Measurements from ENCODE around the gene KCNH3. TPM values are rescaled to one million over a fixed set of nuclear protein-coding genes. Genes with fewer than 3 reads are reported as not detected.

Gene KCNH3
- total and polyA plus RNA-seq, 2 experiments from 2014 or later: 0.21 to 0.52 TPM

DNA sequence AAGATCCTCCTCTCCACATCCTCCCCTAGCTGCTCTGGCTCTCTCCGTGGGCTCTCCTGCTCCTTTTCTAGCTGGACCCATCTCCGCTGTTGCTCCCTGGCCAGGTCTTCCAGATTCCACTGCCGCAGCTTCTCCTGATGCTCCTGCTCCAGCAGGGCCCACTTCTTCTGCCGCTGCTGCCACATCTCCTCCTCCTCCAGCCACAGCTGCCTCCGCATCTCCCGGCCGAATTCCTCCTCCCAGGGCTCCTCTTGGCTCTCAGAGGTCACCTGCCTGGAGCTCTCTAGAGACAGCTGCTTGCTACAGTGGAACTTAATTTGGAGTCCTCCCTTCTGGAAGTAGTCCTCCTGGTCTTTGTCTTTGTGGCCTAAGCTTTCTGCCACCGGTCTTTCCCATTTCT lies 61.1 kb downstream of the KCNH3 start:
- no peak for DNase-seq (ENCODE audit: low spot score)
- Mint-ChIP-seq H3K9me3 (no peaks in the 10 kb centered on the region), H3K27me3 (ENCODE audit: insufficient read depth, low read depth, poor library complexity) (peaks cover 12% of the 10 kb centered on the region), H3K4me3 (no peak overlapping the region), H3K4me1 (peaks cover 1% of the 10 kb centered on the region; the same call in 1 of the 3 replicates), H3K36me3 (ENCODE audit: low read depth) (no peaks in the 10 kb centered on the region; the same call in 1 of the 3 replicates), H3K27ac (no peak overlapping the region)
- no peaks in the 10 kb centered on the region for H3F3A ChIP-seq (replicated peaks; ENCODE audit: low read depth)
- no peaks in the 10 kb centered on the region for H3K79me2 ChIP-seq (replicated peaks; ENCODE audit: insufficient read depth)
- no peak overlapping the region for H2AFZ ChIP-seq
- H3K4me3 ChIP-seq: no peak overlapping the region
- peaks cover 10% of the 10 kb centered on the region; the same call in 1 of the 2 replicates for H3K9me2 ChIP-seq (ENCODE audit: insufficient read depth)
- no peaks in the 10 kb centered on the region for H3K36me3 ChIP-seq (ENCODE audit: insufficient read depth)
- no peak overlapping the region for H3K4me2 ChIP-seq
- no peak overlapping the region for H3K27ac ChIP-seq (ENCODE audit: low read depth)
- ATAC-seq: no peak
- no peaks in the 10 kb centered on the region for H3K27me3 ChIP-seq (ENCODE audit: insufficient read depth)
- TF ChIP-seq STAT1 (IDR thresholded peaks at IDR 0.05; ENCODE audit: unreplicated experiment): no peak
- TF ChIP-seq NANOG (IDR thresholded peaks at IDR 0.05; ENCODE audit: borderline replicate concordance): no peak
- TF ChIP-seq, protein P1, sequence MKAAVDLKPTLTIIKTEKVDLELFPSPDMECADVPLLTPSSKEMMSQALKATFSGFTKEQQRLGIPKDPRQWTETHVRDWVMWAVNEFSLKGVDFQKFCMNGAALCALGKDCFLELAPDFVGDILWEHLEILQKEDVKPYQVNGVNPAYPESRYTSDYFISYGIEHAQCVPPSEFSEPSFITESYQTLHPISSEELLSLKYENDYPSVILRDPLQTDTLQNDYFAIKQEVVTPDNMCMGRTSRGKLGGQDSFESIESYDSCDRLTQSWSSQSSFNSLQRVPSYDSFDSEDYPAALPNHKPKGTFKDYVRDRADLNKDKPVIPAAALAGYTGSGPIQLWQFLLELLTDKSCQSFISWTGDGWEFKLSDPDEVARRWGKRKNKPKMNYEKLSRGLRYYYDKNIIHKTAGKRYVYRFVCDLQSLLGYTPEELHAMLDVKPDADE (IDR thresholded peaks at IDR 0.05): no peak
- no peak for TF ChIP-seq JUNB (IDR thresholded peaks at IDR 0.05; ENCODE audit: unreplicated experiment)
- TF ChIP-seq, protein P2, sequence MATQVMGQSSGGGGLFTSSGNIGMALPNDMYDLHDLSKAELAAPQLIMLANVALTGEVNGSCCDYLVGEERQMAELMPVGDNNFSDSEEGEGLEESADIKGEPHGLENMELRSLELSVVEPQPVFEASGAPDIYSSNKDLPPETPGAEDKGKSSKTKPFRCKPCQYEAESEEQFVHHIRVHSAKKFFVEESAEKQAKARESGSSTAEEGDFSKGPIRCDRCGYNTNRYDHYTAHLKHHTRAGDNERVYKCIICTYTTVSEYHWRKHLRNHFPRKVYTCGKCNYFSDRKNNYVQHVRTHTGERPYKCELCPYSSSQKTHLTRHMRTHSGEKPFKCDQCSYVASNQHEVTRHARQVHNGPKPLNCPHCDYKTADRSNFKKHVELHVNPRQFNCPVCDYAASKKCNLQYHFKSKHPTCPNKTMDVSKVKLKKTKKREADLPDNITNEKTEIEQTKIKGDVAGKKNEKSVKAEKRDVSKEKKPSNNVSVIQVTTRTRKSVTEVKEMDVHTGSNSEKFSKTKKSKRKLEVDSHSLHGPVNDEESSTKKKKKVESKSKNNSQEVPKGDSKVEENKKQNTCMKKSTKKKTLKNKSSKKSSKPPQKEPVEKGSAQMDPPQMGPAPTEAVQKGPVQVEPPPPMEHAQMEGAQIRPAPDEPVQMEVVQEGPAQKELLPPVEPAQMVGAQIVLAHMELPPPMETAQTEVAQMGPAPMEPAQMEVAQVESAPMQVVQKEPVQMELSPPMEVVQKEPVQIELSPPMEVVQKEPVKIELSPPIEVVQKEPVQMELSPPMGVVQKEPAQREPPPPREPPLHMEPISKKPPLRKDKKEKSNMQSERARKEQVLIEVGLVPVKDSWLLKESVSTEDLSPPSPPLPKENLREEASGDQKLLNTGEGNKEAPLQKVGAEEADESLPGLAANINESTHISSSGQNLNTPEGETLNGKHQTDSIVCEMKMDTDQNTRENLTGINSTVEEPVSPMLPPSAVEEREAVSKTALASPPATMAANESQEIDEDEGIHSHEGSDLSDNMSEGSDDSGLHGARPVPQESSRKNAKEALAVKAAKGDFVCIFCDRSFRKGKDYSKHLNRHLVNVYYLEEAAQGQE (IDR thresholded peaks at IDR 0.05; ENCODE audit: unreplicated experiment): no peak
- no peak for TF ChIP-seq EZH2 (IDR thresholded peaks at IDR 0.05; ENCODE audit: low read depth, unreplicated experiment)
- TF ChIP-seq EZH2phosphoT487 (IDR thresholded peaks at IDR 0.05; ENCODE audit: unreplicated experiment): no peak
- TF ChIP-seq ZNF114 (CRISPR knock-in tag; IDR thresholded peaks at IDR 0.05): no peak
- TF ChIP-seq, protein P3, sequence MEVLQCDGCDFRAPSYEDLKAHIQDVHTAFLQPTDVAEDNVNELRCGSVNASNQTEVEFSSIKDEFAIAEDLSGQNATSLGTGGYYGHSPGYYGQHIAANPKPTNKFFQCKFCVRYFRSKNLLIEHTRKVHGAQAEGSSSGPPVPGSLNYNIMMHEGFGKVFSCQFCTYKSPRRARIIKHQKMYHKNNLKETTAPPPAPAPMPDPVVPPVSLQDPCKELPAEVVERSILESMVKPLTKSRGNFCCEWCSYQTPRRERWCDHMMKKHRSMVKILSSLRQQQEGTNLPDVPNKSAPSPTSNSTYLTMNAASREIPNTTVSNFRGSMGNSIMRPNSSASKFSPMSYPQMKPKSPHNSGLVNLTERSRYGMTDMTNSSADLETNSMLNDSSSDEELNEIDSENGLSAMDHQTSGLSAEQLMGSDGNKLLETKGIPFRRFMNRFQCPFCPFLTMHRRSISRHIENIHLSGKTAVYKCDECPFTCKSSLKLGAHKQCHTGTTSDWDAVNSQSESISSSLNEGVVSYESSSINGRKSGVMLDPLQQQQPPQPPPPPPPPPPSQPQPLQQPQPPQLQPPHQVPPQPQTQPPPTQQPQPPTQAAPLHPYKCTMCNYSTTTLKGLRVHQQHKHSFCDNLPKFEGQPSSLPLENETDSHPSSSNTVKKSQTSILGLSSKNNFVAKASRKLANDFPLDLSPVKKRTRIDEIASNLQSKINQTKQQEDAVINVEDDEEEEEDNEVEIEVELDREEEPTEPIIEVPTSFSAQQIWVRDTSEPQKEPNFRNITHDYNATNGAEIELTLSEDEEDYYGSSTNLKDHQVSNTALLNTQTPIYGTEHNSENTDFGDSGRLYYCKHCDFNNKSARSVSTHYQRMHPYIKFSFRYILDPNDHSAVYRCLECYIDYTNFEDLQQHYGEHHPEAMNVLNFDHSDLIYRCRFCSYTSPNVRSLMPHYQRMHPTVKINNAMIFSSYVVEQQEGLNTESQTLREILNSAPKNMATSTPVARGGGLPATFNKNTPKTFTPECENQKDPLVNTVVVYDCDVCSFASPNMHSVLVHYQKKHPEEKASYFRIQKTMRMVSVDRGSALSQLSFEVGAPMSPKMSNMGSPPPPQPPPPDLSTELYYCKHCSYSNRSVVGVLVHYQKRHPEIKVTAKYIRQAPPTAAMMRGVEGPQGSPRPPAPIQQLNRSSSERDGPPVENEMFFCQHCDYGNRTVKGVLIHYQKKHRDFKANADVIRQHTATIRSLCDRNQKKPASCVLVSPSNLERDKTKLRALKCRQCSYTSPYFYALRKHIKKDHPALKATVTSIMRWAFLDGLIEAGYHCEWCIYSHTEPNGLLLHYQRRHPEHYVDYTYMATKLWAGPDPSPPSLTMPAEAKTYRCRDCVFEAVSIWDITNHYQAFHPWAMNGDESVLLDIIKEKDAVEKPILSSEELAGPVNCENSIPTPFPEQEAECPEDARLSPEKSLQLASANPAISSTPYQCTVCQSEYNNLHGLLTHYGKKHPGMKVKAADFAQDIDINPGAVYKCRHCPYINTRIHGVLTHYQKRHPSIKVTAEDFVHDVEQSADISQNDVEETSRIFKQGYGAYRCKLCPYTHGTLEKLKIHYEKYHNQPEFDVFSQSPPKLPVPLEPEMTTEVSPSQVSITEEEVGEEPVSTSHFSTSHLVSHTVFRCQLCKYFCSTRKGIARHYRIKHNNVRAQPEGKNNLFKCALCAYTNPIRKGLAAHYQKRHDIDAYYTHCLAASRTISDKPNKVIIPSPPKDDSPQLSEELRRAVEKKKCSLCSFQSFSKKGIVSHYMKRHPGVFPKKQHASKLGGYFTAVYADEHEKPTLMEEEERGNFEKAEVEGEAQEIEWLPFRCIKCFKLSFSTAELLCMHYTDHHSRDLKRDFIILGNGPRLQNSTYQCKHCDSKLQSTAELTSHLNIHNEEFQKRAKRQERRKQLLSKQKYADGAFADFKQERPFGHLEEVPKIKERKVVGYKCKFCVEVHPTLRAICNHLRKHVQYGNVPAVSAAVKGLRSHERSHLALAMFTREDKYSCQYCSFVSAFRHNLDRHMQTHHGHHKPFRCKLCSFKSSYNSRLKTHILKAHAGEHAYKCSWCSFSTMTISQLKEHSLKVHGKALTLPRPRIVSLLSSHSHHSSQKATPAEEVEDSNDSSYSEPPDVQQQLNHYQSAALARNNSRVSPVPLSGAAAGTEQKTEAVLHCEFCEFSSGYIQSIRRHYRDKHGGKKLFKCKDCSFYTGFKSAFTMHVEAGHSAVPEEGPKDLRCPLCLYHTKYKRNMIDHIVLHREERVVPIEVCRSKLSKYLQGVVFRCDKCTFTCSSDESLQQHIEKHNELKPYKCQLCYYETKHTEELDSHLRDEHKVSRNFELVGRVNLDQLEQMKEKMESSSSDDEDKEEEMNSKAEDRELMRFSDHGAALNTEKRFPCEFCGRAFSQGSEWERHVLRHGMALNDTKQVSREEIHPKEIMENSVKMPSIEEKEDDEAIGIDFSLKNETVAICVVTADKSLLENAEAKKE (CRISPR knock-in tag; IDR thresholded peaks at IDR 0.05): no peak
- no peak for TF ChIP-seq POLR2AphosphoS5 (IDR thresholded peaks at IDR 0.05; ENCODE audit: low read depth)
- H3K4me1 ChIP-seq (ENCODE audit: insufficient read depth): 0 out of 2 replicates have a peak, but pooled peaks cover 2% of the 10 kb centered on the region
- H4K20me1 ChIP-seq (replicated peaks; ENCODE audit: insufficient read depth): no peaks in the 10 kb centered on the region; the same call in 1 of the 2 replicates

Data from GM23338 (cell line).